K562 (cell line): Measurements from ENCODE around the gene IGFBP4. TPM values are rescaled to one million over a fixed set of nuclear protein-coding genes. Genes with fewer than 3 reads are reported as not detected.

Source experiments
- ATAC-seq: fragments of 200-7000 bp; cut with Tn5 transposase; 3 replicates; pipeline ENCODE4 v1.9.1; 2020; ENCODE audit warnings: moderate library complexity
- BruUV-seq: library from RNA; stranded (reverse); fragments of 400-500 nt; replicated peaks from 2 replicates; lab custom pipeline; 2021; lab: Mats Ljungman, UMichigan
- CTCF ChIA-PET: fragments of 300-600 bp; formaldehyde crosslinking; extraction: SDS; loops from one replicate; lab custom pipeline; 2021; ENCODE audit warnings: low intra/inter-chr PET ratio; lab: Yijun Ruan, JAX
- POLR2A ChIA-PET: fragments of 300-600, 350-650 bp; sonication (Branson Sonifier 250); formaldehyde crosslinking; extraction: SDS; loops from one replicate; lab custom pipeline; 2021; ENCODE audit warnings: antibody characterized with exemption, inconsistent platforms; lab: Yijun Ruan, JAX
- DNase-seq, 4 experiments: peaks; one replicate each; pipeline versions ENCODE4 v3.0.0 to v3.0.0-alpha.2; 2011 to 2018; ENCODE audit warnings: low spot score in 3 of 4, mixed read lengths in 3 of 4; ENCODE audit errors: extremely low read depth in 1 of 4
- FAIRE-seq: peaks from 2 replicates; lab custom pipeline; 2011; peaks lifted over from hg19 to GRCh38; lab: Jason Lieb, UNC
- H2AFZ ChIP-seq: 2 replicates; pipeline ENCODE4 v1.6.0; 2011; ENCODE audit warnings: low read depth, low read length, control low read depth, inconsistent platforms
- H3K27ac ChIP-seq: fragments of 200-600 bp; 3 replicates; pipeline ENCODE4 v1.8.0; 2011; ENCODE audit warnings: low read depth, mild to moderate bottlenecking, control low read depth, inconsistent platforms, low read length, moderate library complexity, mixed read lengths; ENCODE audit errors: extremely low read depth
- H3K27me3 ChIP-seq, 2 experiments: fragments of 300-600 bp in 1 of 2; 2 replicates in 1 of 2; 3 replicates in 1 of 2; pipeline versions ENCODE4 v1.6.0 to v1.8.0; 2011; ENCODE audit warnings: inconsistent platforms in 2 of 2, low read length in 2 of 2, mild to moderate bottlenecking in 1 of 2, mixed read lengths in 1 of 2, moderate library complexity in 1 of 2; ENCODE audit not compliant: control insufficient read depth in 2 of 2, insufficient read depth in 2 of 2
- H3K36me3 ChIP-seq: fragments of 300-600 bp; 3 replicates; pipeline ENCODE4 v1.8.0; 2011; ENCODE audit warnings: mild to moderate bottlenecking, low read length, inconsistent platforms; ENCODE audit not compliant: control insufficient read depth, insufficient read depth
- H3K4me1 ChIP-seq, 2 experiments: fragments of 200-600 bp in 1 of 2; replicated peaks in 1 of 2; 2 replicates in 1 of 2; 3 replicates in 1 of 2; pipeline versions ENCODE4 v1.5.1 to v1.8.0; 2011; ENCODE audit warnings: inconsistent platforms in 2 of 2, low read length in 2 of 2, mild to moderate bottlenecking in 1 of 2, mixed read lengths in 1 of 2, moderate library complexity in 1 of 2; ENCODE audit not compliant: control insufficient read depth in 2 of 2, insufficient read depth in 2 of 2
- H3K4me2 ChIP-seq: 2 replicates; pipeline ENCODE4 v1.6.1; 2011; ENCODE audit warnings: low read length, control low read depth, inconsistent platforms, mixed read lengths; ENCODE audit not compliant: insufficient read depth
- H3K4me3 ChIP-seq: fragments of 200-600 bp; sonication (generic), shearing (Covaris generic); 2 replicates; pipeline ENCODE4 v1.5.1; 2016; ENCODE audit warnings: control low read depth, inconsistent platforms
- H3K79me2 ChIP-seq: fragments of 200-600 bp; 3 replicates; pipeline ENCODE4 v1.8.0; 2011; ENCODE audit warnings: low read length, inconsistent platforms; ENCODE audit not compliant: control insufficient read depth, insufficient read depth
- H3K9ac ChIP-seq, 2 experiments: 2 replicates each; pipeline versions ENCODE4 v1.6.0 to v1.6.1; 2011; ENCODE audit warnings: low read depth in 2 of 2, low read length in 2 of 2, control low read depth in 1 of 2, inconsistent platforms in 1 of 2, mild to moderate bottlenecking in 1 of 2, mixed read lengths in 1 of 2; ENCODE audit not compliant: insufficient read depth in 1 of 2
- H3K9me1 ChIP-seq: one replicate; pipeline ENCODE4 v1.6.0; 2011; ENCODE audit warnings: inconsistent platforms, mild to moderate bottlenecking, low read length, moderate library complexity; ENCODE audit not compliant: control insufficient read depth, insufficient read depth
- H3K9me3 ChIP-seq: replicated peaks from 2 replicates; pipeline ENCODE4 v1.5.1; 2011; ENCODE audit warnings: low read depth, low read length, inconsistent platforms; ENCODE audit not compliant: control insufficient read depth, insufficient read depth
- H4K20me1 ChIP-seq: replicated peaks from 2 replicates; pipeline ENCODE4 v1.6.1; 2011; ENCODE audit warnings: low read length, inconsistent platforms, mixed read lengths; ENCODE audit not compliant: control insufficient read depth, insufficient read depth
- ATF2 ChIP-seq: sonication (generic); formaldehyde crosslinking; IDR thresholded peaks from 2 replicates; pipeline ENCODE4 v1.8.1; 2022; ENCODE audit warnings: missing genetic modification reagents
- BCOR ChIP-seq: fragments of 450-650 bp; IDR thresholded peaks from 2 replicates; pipeline ENCODE4 v1.6.1; 2016
- BHLHE40 ChIP-seq: IDR thresholded peaks from 2 replicates; pipeline ENCODE4 v1.6.1; 2011; ENCODE audit warnings: low read length, improper control_type of control experiment
- CEBPG ChIP-seq, 3 experiments: fragments of 200-800 bp in 1 of 3; sonication (Bioruptor generic) in 1 of 3; sonication (generic) in 1 of 3; formaldehyde crosslinking in 1 of 3; IDR thresholded peaks in 2 of 3; conservative IDR thresholded peaks in 1 of 3; 2 replicates each; pipeline versions ENCODE4 v1.6.1 to v1.8.0; 2016 to 2022; ENCODE audit warnings: missing compliant biosample characterization in 2 of 3, missing genetic modification characterization in 2 of 3, mild to moderate bottlenecking in 1 of 3, missing genetic modification reagents in 1 of 3
- PRMT5 ChIP-seq: sonication (generic); formaldehyde crosslinking; IDR thresholded peaks from 2 replicates; pipeline ENCODE4 v1.5.0; 2020; ENCODE audit warnings: missing genetic modification reagents
- SMARCB1 ChIP-seq: IDR thresholded peaks from 2 replicates; pipeline ENCODE4 v1.6.1; 2011; ENCODE audit warnings: improper control_type of control experiment, low read depth; ENCODE audit not compliant: insufficient read length
- ZBTB2 ChIP-seq: fragments of 450-650 bp; IDR thresholded peaks from 2 replicates; pipeline ENCODE4 v1.6.1; 2016; ENCODE audit warnings: antibody characterized with exemption
- ZBTB7A ChIP-seq: IDR thresholded peaks from 2 replicates; pipeline ENCODE4 v1.6.1; 2011; ENCODE audit warnings: low read depth, mild to moderate bottlenecking, low read length, moderate library complexity, borderline replicate concordance; ENCODE audit not compliant: control insufficient read depth
- ZEB2 ChIP-seq: fragments of 450-650 bp; IDR thresholded peaks from 2 replicates; pipeline ENCODE4 v1.6.1; 2016
- ZFPM2 ChIP-seq: fragments of 250-450 bp; sonication (Bioruptor Pico); IDR thresholded peaks from 2 replicates; pipeline ENCODE4 v1.5.1; 2022; ENCODE audit warnings: mild to moderate bottlenecking
- WGBS: fragments of 100-300 bp; shearing (Covaris generic); methylation state at CpG from one replicate; pipeline ENCODE4 v1.1.6; 2016; ENCODE audit warnings: low coverage, mixed read lengths; ENCODE audit not compliant: insufficient coverage; ENCODE audit errors: missing lambda C conversion rate; 5-methylcytosine and 5-hydroxymethylcytosine counted together
- in situ Hi-C: fragments of 300-500 bp; cut with MboI; formaldehyde crosslinking; loops from 4 replicates; pipeline ENCODE4 v1.15.0; 2018; ENCODE audit warnings: inconsistent platforms, mixed read lengths
- intact Hi-C: fragments of 100-400 bp; cut with micrococcal nuclease; formaldehyde crosslinking; loops from 2 replicates; pipeline ENCODE4 v1.14.2; 2022
- polyA plus RNA-seq, 8 experiments: library from polyadenylated mRNA; depleted of rRNA in 4 of 8; stranded (reverse) in 5 of 8; unstranded in 3 of 8; fragments of >200 nt; fragmentation: Nextera tagmentation in 2 of 8; fragmentation: Illumina TruSeq in 1 of 8; extraction: Ambion mirVana in 2 of 8; extraction: Trizol in 1 of 8; gene quantifications; 2 replicates each; pipeline versions ENCODE4 v1.2.1 to v1.2.3, GENCODE V29; 2011 to 2014; ENCODE audit warnings: inconsistent platforms in 1 of 8, missing spikeins in 1 of 8
- total RNA-seq, 7 experiments: library from RNA; depleted of rRNA in 6 of 7; stranded (reverse); fragments of >200 nt in 6 of 7; fragmentation: Illumina TruSeq in 2 of 7; extraction: Trizol in 2 of 7; gene quantifications; 2 replicates each; pipeline versions ENCODE4 v1.2.1 to v1.2.3, GENCODE V29; 2011 to 2021; ENCODE audit warnings: low replicate concordance in 1 of 7
- TF ChIP-seq, protein P1 (sequence below): IDR thresholded peaks from 3 replicates; pipeline ENCODE4 v1.6.1; 2011; ENCODE audit warnings: borderline replicate concordance, mild to moderate bottlenecking; ENCODE audit not compliant: insufficient read length, insufficient read depth
- TF ChIP-seq, protein P2 (sequence below): fragments of 450-650 bp; IDR thresholded peaks from 2 replicates; pipeline ENCODE4 v1.6.1; 2016; ENCODE audit warnings: missing biosample characterization, missing genetic modification characterization

Gene IGFBP4
- total and polyA plus RNA-seq, 9 of the 15 experiments (the other 6 are each of a cell fraction or from before 2014, with no cell fraction given), result 8.8 to 99.8 (median 18.6) TPM

DNA sequence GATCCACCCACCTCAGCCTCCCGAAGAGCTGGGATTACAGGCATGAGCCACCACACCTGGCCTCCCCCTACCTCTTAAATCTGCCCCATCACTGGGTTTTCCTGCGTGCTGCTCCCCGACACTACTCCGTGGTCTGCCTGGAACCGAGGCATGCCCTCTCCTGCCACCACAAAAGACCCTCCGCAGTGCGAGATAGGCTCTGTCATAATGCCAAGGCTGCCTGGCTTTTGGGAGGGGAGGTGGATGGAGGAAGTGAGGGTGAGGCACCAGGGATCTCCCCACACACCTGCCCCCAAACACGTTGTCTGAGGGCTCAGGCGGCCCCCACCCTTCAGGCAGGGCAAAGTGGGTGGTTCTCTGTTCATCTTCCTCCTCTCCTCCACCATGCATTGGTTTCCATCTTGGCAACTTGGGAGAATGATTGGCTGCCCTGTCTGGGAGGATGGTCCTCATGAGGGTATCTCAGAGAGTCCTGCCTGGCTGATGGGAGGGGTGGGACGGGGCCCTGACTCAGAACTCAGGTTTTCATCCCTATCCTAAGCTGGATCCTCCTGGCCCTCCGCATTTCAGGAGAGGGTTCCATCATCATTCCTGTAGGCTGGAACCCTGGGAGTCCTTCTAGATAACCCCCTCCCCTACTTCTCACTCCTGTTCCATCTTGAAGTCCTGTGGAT is 23.2 kb downstream of the IGFBP4 start:
- Histone ChIP-seq H3K79me2 (no peaks in the 10 kb centered on the region), H3K36me3 (no peaks in the 10 kb centered on the region), H3K9ac (no peak overlapping the region), H3K4me1 (peaks cover 5 to 25% of the 10 kb centered on the region in 2 experiments; a peak in 3 of 5 replicates), H2AFZ (no peak overlapping the region), H3K27me3 (peaks cover 0 to 7% of the 10 kb centered on the region in 2 experiments; a peak in 1 of 5 replicates), H3K9me3 (no peaks in the 10 kb centered on the region), H3K27ac (no peak overlapping the region), H3K9me1 (no peaks in the 10 kb centered on the region), H3K4me2 (no peak overlapping the region), H4K20me1 (no peaks in the 10 kb centered on the region), H3K4me3 (no peak overlapping the region)
- FAIRE-seq (no peak), DNase-seq (no peak), ATAC-seq (no peak)
- CTCF ChIA-PET, result no interaction called here
- POLR2A ChIA-PET, result interaction anchor here (0.6 kb wide), 1 partner anchor 24 kb away, joined by 3 read pairs; no protein-coding TSS in a partner anchor
- in situ Hi-C loops (no loop called here), intact Hi-C loops (no loop called here)
- whole genome bisulfite sequencing, result 28% methylated on average over 9 of the region's 11 CpGs
- BruUV-seq, result no TSS peak
- TF ChIP-seq PRMT5 (no peak), ZBTB2 (no peak), ZFPM2 (CRISPR knock-in tag) (no peak), BHLHE40 (no peak), ZBTB7A (no peak), SMARCB1 (no peak), BCOR (no peak), CEBPG (CRISPR knock-in tag; IDR thresholded peaks at IDR 0.05) (no peak), CEBPG (tag; conservative IDR thresholded peaks at IDR 0.05 in 1 of 2, IDR thresholded peaks at IDR 0.05 in 1 of 2) (no peak), ATF2 (CRISPR knock-in tag) (no peak), ZEB2 (no peak)
- TF ChIP-seq, protein P1, sequence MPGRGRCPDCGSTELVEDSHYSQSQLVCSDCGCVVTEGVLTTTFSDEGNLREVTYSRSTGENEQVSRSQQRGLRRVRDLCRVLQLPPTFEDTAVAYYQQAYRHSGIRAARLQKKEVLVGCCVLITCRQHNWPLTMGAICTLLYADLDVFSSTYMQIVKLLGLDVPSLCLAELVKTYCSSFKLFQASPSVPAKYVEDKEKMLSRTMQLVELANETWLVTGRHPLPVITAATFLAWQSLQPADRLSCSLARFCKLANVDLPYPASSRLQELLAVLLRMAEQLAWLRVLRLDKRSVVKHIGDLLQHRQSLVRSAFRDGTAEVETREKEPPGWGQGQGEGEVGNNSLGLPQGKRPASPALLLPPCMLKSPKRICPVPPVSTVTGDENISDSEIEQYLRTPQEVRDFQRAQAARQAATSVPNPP, result no peak
- TF ChIP-seq, protein P2, sequence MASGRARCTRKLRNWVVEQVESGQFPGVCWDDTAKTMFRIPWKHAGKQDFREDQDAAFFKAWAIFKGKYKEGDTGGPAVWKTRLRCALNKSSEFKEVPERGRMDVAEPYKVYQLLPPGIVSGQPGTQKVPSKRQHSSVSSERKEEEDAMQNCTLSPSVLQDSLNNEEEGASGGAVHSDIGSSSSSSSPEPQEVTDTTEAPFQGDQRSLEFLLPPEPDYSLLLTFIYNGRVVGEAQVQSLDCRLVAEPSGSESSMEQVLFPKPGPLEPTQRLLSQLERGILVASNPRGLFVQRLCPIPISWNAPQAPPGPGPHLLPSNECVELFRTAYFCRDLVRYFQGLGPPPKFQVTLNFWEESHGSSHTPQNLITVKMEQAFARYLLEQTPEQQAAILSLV, result no peak
